Measurements from ENCODE around the gene SMAD6.

- TF ChIP-seq CEBPB (IDR thresholded peaks at IDR 0.05; ENCODE audit: low read depth): no peak
- TF ChIP-seq SIN3A (IDR thresholded peaks at IDR 0.05; ENCODE audit: low read depth): no peak
- no peak for TF ChIP-seq CTCF (IDR thresholded peaks at IDR 0.05 in 2 of 3, conservative IDR thresholded peaks at IDR 0.05 in 1 of 3; ENCODE audit: borderline replicate concordance in 1 of 3, insufficient read depth in 1 of 3, low read depth in 2 of 3, low read length in 2 of 3)
- TF ChIP-seq EZH2 (IDR thresholded peaks at IDR 0.05): no peak
- TF ChIP-seq POLR2A (IDR thresholded peaks at IDR 0.05; ENCODE audit: borderline replicate concordance, extremely low read depth, insufficient read depth, insufficient read length): no peak
- no peak for TF ChIP-seq TCF7L2 (IDR thresholded peaks at IDR 0.05; ENCODE audit: borderline replicate concordance, extremely low read depth, insufficient read depth, insufficient read length)
- no peak for TF ChIP-seq ZNF274 (IDR thresholded peaks at IDR 0.05; ENCODE audit: low read depth, low read length)
- no peak for TF ChIP-seq CBX3 (IDR thresholded peaks at IDR 0.05; ENCODE audit: low read depth)
- no peak for TF ChIP-seq RAD21 (IDR thresholded peaks at IDR 0.05; ENCODE audit: low read depth)
- TF ChIP-seq MAX (IDR thresholded peaks at IDR 0.05): no peak
- TF ChIP-seq ZBTB33 (IDR thresholded peaks at IDR 0.05; ENCODE audit: extremely low read depth, insufficient replicate concordance, low read length): no peak
- TF ChIP-seq EZH2phosphoT487 (IDR thresholded peaks at IDR 0.05; ENCODE audit: borderline replicate concordance): no peak
- TF ChIP-seq POLR2AphosphoS5 (IDR thresholded peaks at IDR 0.05; ENCODE audit: low read depth, low read length): no peak
- no peak for TF ChIP-seq SRF (IDR thresholded peaks at IDR 0.05; ENCODE audit: low read depth)
Measured at GRCh38 chr15:66675446-66675845, 26.6 kb upstream of the SMAD6 start.

Measured in HCT116 (cell line).